Tongue (tissue), 2 donors: ENCODE measurements around the gene RAB8A. TPM values are rescaled to one million over a fixed set of nuclear protein-coding genes. Genes with fewer than 3 reads are reported as not detected.
"Not testable (repeated sequence)": the region's sequence is repeated elsewhere in the genome, so short reads cannot be mapped to it uniquely, and the experiment has no call there.

ENCODE experiments used
- DNase-seq: peaks from one replicate; pipeline ENCODE4 v3.0.0-alpha.2; 2015
- total RNA-seq: library from RNA; depleted of rRNA; stranded (reverse); fragments of >200 nt; gene quantifications from one replicate; pipeline ENCODE4 v1.2.3, GENCODE V29; 2014

The RAB8A gene
- total RNA-seq, 1 donor from 2014 or later: 36.4 TPM

GRCh38 chr19:16112778-16113177, 1.1 kb downstream of the RAB8A start:
- DNase-seq: no peak

GRCh38 chr19:16113727-16114126, 2.0 kb downstream of the RAB8A start:
- no peak for DNase-seq

- DNase-seq: no peak
Observed at GRCh38 chr19:16115301-16116039, 3.8 kb downstream of the RAB8A start.

GRCh38 chr19:16116067-16116466, 4.4 kb downstream of the RAB8A start:
- DNase-seq: no peak

GRCh38 chr19:16117594-16118033, 5.9 kb downstream of the RAB8A start:
- DNase-seq: no peak

GRCh38 chr19:16118489-16119033, 6.9 kb downstream of the RAB8A start:
- DNase-seq: no peak

GRCh38 chr19:16119075-16119857, 7.6 kb downstream of the RAB8A start:
- not testable (repeated sequence) for DNase-seq

GRCh38 chr19:16121141-16121540, 9.5 kb downstream of the RAB8A start:
- DNase-seq: no peak

GRCh38 chr19:16121967-16122366, 10.3 kb downstream of the RAB8A start:
- no peak for DNase-seq

- no peak for DNase-seq
Observed at GRCh38 chr19:16124953-16125352, 13.3 kb downstream of the RAB8A start.

- no peak for DNase-seq
Observed at GRCh38 chr19:16125737-16126495, 14.2 kb downstream of the RAB8A start.

- no peak for DNase-seq
Observed at GRCh38 chr19:16127080-16127479, 15.4 kb downstream of the RAB8A start.

- DNase-seq: no peak
Observed at GRCh38 chr19:16127776-16128371, 16.2 kb downstream of the RAB8A start.

GRCh38 chr19:16131648-16132047, 20.0 kb downstream of the RAB8A start:
- no peak for DNase-seq

- DNase-seq: no peak
Observed at GRCh38 chr19:16133818-16134217, 22.1 kb downstream of the RAB8A start.

GRCh38 chr19:16134510-16134909, 22.8 kb downstream of the RAB8A start:
- DNase-seq: no peak

GRCh38 chr19:16135430-16136127, 23.9 kb downstream of the RAB8A start:
- DNase-seq: no peak

- DNase-seq: no peak
Observed at GRCh38 chr19:16136185-16136999, 24.7 kb downstream of the RAB8A start.

- DNase-seq: no peak
Observed at GRCh38 chr19:16139752-16140151, 28.1 kb downstream of the RAB8A start.

GRCh38 chr19:16141043-16141442, 29.4 kb downstream of the RAB8A start:
- no peak for DNase-seq
